ENCODE results near the gene TIMM8A. TPM values are rescaled to one million over a fixed set of nuclear protein-coding genes. Genes with fewer than 3 reads are reported as not detected.
"Not testable (repeated sequence)": the region's sequence is repeated elsewhere in the genome, so short reads cannot be mapped to it uniquely, and the experiment has no call there.

The TIMM8A gene
- total RNA-seq, 2 experiments from 2014 or later = 14.9 to 15.9 TPM

- CTCF ChIA-PET = interaction anchor here (1.1 kb wide), 1 partner anchor 42 kb away, joined by 3 read pairs; the partner anchor contains the start of gene RPL36A
- H3K4me3 Mint-ChIP-seq = peak overlapping the region; percentile 84
- H3K27me3 Mint-ChIP-seq (ENCODE audit: low read depth) = no peaks in the 10 kb centered on the region
- intact Hi-C loops (cut with micrococcal nuclease) = loop anchor here (2.0 to 5.0 kb wide), 3 partner anchors 138 to 296 kb away; partner anchors contain the start of genes ARMCX4 and TRMT2B
- H3K4me1 Mint-ChIP-seq (ENCODE audit: low read depth) = peaks cover 14% of the 10 kb centered on the region
- DNase-seq = no peak
- H3K9me3 Mint-ChIP-seq = no peaks in the 10 kb centered on the region
- peaks cover 12% of the 10 kb centered on the region for H3K36me3 Mint-ChIP-seq (ENCODE audit: low read depth)
- peak overlapping the region; percentile 93 for H3K27ac Mint-ChIP-seq
Measured at GRCh38 chrX:101349193-101349562, 636 bp upstream of the TIMM8A start.

- H3K4me3 Mint-ChIP-seq = peak overlapping the region; percentile 84
- H3K9me3 Mint-ChIP-seq = no peaks in the 10 kb centered on the region
- no peaks in the 10 kb centered on the region for H3K27me3 Mint-ChIP-seq (ENCODE audit: low read depth)
- H3K4me1 Mint-ChIP-seq (ENCODE audit: low read depth) = peaks cover 18% of the 10 kb centered on the region
- intact Hi-C loops (cut with micrococcal nuclease) = loop anchor here (1.0 to 5.0 kb wide), 6 partner anchors 42 to 528 kb away; partner anchors contain the start of genes ARMCX4, CSTF2, HNRNPH2 and TRMT2B
- H3K36me3 Mint-ChIP-seq (ENCODE audit: low read depth) = peaks cover 17% of the 10 kb centered on the region
- DNase-seq = peak; percentile 18
- CTCF ChIA-PET = interaction anchor here (0.6 kb wide), 1 partner anchor 520 kb away, joined by 3 read pairs; no protein-coding TSS in a partner anchor
- H3K27ac Mint-ChIP-seq = peak overlapping the region; percentile 93
Measured at GRCh38 chrX:101347859-101348451, 587 bp downstream of the TIMM8A start.

- Mint-ChIP-seq H3K27me3 (ENCODE audit: low read depth) (no peaks in the 10 kb centered on the region), H3K36me3 (ENCODE audit: low read depth) (no peaks in the 10 kb centered on the region), H3K9me3 (peaks cover 5% of the 10 kb centered on the region), H3K4me1 (ENCODE audit: low read depth) (no peaks in the 10 kb centered on the region), H3K27ac (no peak overlapping the region), H3K4me3 (no peak overlapping the region)
- intact Hi-C loops (cut with micrococcal nuclease) = no loop called here
- CTCF ChIA-PET = interaction anchor here (0.6 kb wide), 1 partner anchor 78 kb away, joined by 3 read pairs; no protein-coding TSS in a partner anchor
- no peak for DNase-seq
Measured at GRCh38 chrX:101337776-101338271, 10.7 kb downstream of the TIMM8A start.

- H3K27ac Mint-ChIP-seq; CTCF ChIA-PET; H3K27me3 Mint-ChIP-seq (ENCODE audit: low read depth); intact Hi-C loops (cut with micrococcal nuclease); DNase-seq; H3K9me3 Mint-ChIP-seq; H3K4me1 Mint-ChIP-seq (ENCODE audit: low read depth); H3K4me3 Mint-ChIP-seq; H3K36me3 Mint-ChIP-seq (ENCODE audit: low read depth): not testable (repeated sequence)
Measured at GRCh38 chrX:101334310-101334709, 14.2 kb downstream of the TIMM8A start.

GRCh38 chrX:101326600-101326999 is 21.9 kb downstream of the TIMM8A start:
- CTCF ChIA-PET; H3K4me3 Mint-ChIP-seq; DNase-seq; intact Hi-C loops (cut with micrococcal nuclease); H3K4me1 Mint-ChIP-seq (ENCODE audit: low read depth); H3K36me3 Mint-ChIP-seq (ENCODE audit: low read depth); H3K27ac Mint-ChIP-seq; H3K27me3 Mint-ChIP-seq (ENCODE audit: low read depth); H3K9me3 Mint-ChIP-seq: not testable (repeated sequence)

- no peak overlapping the region for H3K4me3 Mint-ChIP-seq
- no peaks in the 10 kb centered on the region for H3K4me1 Mint-ChIP-seq (ENCODE audit: low read depth)
- CTCF ChIA-PET = no interaction called here
- no peak overlapping the region for H3K27ac Mint-ChIP-seq
- no peak for DNase-seq
- no peaks in the 10 kb centered on the region for H3K9me3 Mint-ChIP-seq
- no peaks in the 10 kb centered on the region for H3K36me3 Mint-ChIP-seq (ENCODE audit: low read depth)
- intact Hi-C loops (cut with micrococcal nuclease) = no loop called here
- H3K27me3 Mint-ChIP-seq (ENCODE audit: low read depth) = no peaks in the 10 kb centered on the region
Measured at GRCh38 chrX:101303790-101304189, 44.8 kb downstream of the TIMM8A start.

Other genes starting within 250 kb of the TIMM8A start
- under 1 TPM; 0.41 to 0.47 TPM for gene DRP2, start 129.0 kb downstream of the TIMM8A start, total RNA-seq
- gene TAF7L, start 57.4 kb downstream of the TIMM8A start, total RNA-seq = not detected
- gene BTK, start 37.4 kb upstream of the TIMM8A start, total RNA-seq = under 1 TPM; 0.38 to 0.47 TPM
- 100 to 1,000 TPM; 446 to 500 TPM for gene RPL36A, start 42.3 kb upstream of the TIMM8A start, total RNA-seq
- 10 to 100 TPM; 40.7 to 45.8 TPM for gene GLA, start 59.2 kb upstream of the TIMM8A start, total RNA-seq
- gene HNRNPH2, start 59.5 kb upstream of the TIMM8A start, total RNA-seq = 10 to 100 TPM; 31.5 to 31.9 TPM
- 1 to 10 TPM; 5.5 to 6.1 TPM for gene ARMCX4, start 136.7 kb upstream of the TIMM8A start, total RNA-seq
- gene ARMCX1, start 201.8 kb upstream of the TIMM8A start, total RNA-seq = 1 to 10 TPM; 2.6 to 3.0 TPM